A549 (cell line): ENCODE data around the gene C2orf72.

Experiments
- CTCF ChIP-seq: fragments of >200 bp; sonication (Bioruptor Twin); formaldehyde crosslinking; IDR thresholded peaks from 3 replicates; pipeline ENCODE4 v1.5.1; 2016
- ELK1 ChIP-seq: fragments of 150-350 bp; IDR thresholded peaks from 2 replicates; pipeline ENCODE4 v1.6.1; 2014; ENCODE audit warnings: low read depth, mild to moderate bottlenecking, low read length
- MAX ChIP-seq: IDR thresholded peaks from 2 replicates; pipeline ENCODE4 v1.6.1; 2012
- POLR2A ChIP-seq: IDR thresholded peaks from 2 replicates; pipeline ENCODE4 v1.6.1; 2012; ENCODE audit warnings: mild to moderate bottlenecking, low read length
- RAD21 ChIP-seq, 2 experiments: fragments of >200 bp in 1 of 2; sonication (Bioruptor Twin) in 1 of 2; formaldehyde crosslinking in 1 of 2; IDR thresholded peaks in 1 of 2; conservative IDR thresholded peaks in 1 of 2; 2 replicates in 1 of 2; 3 replicates in 1 of 2; pipeline ENCODE4 v1.6.1; 2012 to 2018; ENCODE audit warnings: inconsistent platforms in 1 of 2
- REST ChIP-seq: fragments of 200-600 bp; sonication (generic); IDR thresholded peaks from 2 replicates; pipeline ENCODE4 v1.6.1; 2016; ENCODE audit warnings: antibody characterized with exemption, mild to moderate bottlenecking, moderate library complexity
- RFX5 ChIP-seq: fragments of 450-650 bp; IDR thresholded peaks from 2 replicates; pipeline ENCODE4 v1.7.1; 2014; ENCODE audit warnings: antibody characterized with exemption, mild to moderate bottlenecking, moderate library complexity
- USF2 ChIP-seq: fragments of 450-650 bp; IDR thresholded peaks from 2 replicates; pipeline ENCODE4 v1.6.1; 2014; ENCODE audit warnings: antibody characterized with exemption
- ZC3H11A ChIP-seq: fragments of 450-650 bp; IDR thresholded peaks from 2 replicates; pipeline ENCODE4 v1.6.1; 2014; ENCODE audit warnings: antibody characterized with exemption, mild to moderate bottlenecking

- TF ChIP-seq POLR2A (no peak), RAD21 (conservative IDR thresholded peaks at IDR 0.05 in 1 of 2, IDR thresholded peaks at IDR 0.05 in 1 of 2) (peak; percentile 47 to 61; a peak in 4 of 5 replicates), CTCF (peak; percentile 90), USF2 (no peak), ZC3H11A (no peak), REST (no peak), RFX5 (no peak), MAX (peak; percentile 92), ELK1 (no peak)
Observed at GRCh38 chr2:231052494-231053451, 15.4 kb downstream of the C2orf72 start.
